Left colon (tissue), 2 donors: Measurements from ENCODE around the gene SDK1. TPM values are rescaled to one million over a fixed set of nuclear protein-coding genes. Genes with fewer than 3 reads are reported as not detected.

Experiments used
- ATAC-seq: fragments of 200-7000 bp; cut with Tn5 transposase; one replicate; pipeline ENCODE4 v1.9.1; 2020; ENCODE audit warnings: mild to moderate bottlenecking, moderate library complexity
- DNase-seq, 2 donors: peaks; one replicate each; pipeline ENCODE4 v3.0.0-alpha.2; 2020
- intact Hi-C, 2 donors: fragments of 100-400 bp; cut with DNase I in 1 of 2; cut with micrococcal nuclease in 1 of 2; formaldehyde crosslinking; loops; one replicate each; pipeline versions ENCODE4 v1.11.2 to v1.14.0; 2022; cut with DNase I, micrococcal nuclease
- total RNA-seq, 2 donors: library from RNA; stranded (reverse); fragmentation: NEBNext Ultra II Directional; extraction: Animal tissue kit (Norgen Biotek cat#: 25700); gene quantifications; one replicate each; pipeline ENCODE4 v1.2.1, GENCODE V29; 2021
- donor health status: DM: no; HTN: no; CAD: no.
- donor health status: DM: yes; HTN: yes; CAD: no.

SDK1 gene
- total RNA-seq, 2 donors from 2014 or later: 3.4 to 5.8 TPM

DNA sequence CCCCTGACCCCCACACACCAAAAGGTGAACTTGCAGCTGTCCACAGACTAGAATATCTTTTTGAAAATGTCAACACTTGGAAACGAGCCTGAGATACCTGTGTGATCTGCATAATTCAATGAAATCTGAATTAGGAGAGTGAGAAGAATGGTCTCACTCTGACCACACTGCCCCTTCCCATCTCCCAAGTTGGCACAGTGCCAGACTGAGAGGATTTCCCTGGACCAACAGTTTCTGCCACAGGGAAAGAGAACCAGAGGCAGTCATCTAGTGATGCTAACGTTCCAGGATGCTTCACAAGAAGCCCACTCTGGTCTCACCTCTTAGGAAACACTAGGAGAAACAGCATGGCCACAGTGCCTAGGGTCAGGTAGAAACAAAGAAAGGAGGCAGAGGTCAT lies 479.0 kb downstream of the SDK1 start:
- intact Hi-C loops: no loop called here
- DNase-seq (no peak), ATAC-seq (no peak)

DNA sequence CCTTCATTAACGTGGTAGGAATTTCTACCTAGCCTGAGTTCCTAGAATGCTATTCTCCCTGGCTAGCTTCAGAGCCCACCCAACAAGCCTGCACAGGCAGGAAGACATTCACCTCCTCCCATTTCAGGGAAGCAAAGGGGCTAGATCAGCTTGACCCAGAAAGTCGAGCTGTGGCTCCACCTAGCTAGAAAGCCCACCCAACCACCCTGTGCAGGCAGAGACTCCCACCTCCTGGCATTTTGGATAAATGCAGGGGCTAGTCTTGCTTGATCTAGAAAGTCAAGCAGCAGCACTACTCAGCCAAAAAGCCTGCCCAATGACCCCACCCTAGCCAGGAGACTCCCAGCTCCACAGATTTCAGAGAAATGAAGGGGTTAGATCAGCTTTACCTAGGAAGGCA lies 479.5 kb downstream of the SDK1 start:
- DNase-seq (no peak), ATAC-seq (no peak)
- intact Hi-C loops: no loop called here

DNA sequence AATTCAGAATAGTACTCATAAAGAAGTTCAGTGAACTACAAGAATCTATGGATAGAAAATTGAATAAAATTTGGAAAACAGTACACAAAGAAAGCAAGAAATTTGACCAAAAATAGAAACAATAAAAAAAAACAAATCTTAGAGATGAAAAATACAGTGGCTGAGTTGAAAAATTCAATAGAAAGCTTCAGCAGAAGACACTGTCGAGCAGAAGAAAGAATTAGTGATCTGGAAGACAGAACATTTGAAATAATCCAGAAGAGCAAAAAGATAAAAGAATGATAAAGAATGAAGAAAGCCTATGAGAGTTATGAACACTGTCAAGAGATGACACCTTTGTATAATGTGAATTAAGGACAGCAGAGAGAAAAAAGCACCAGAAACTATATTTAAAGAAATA lies 480.6 kb downstream of the SDK1 start:
- intact Hi-C loops: no loop called here

GRCh38 chr7:3787717-3788264 lies 486.7 kb downstream of the SDK1 start:
- DNase-seq: peak in 1 of 2 donors; percentile 6
- ATAC-seq: no peak
- intact Hi-C loops: no loop called here

More for the DNA sequence above, 480.6 kb downstream of the SDK1 start:
- DNase-seq (no peak), ATAC-seq (no peak)

GRCh38 chr7:3790803-3791202 lies 489.8 kb downstream of the SDK1 start:
- intact Hi-C loops: no loop called here
- no peak for ATAC-seq
- DNase-seq: no peak

GRCh38 chr7:3791327-3791726 lies 490.3 kb downstream of the SDK1 start:
- DNase-seq (no peak), ATAC-seq (no peak)
- intact Hi-C loops: no loop called here

GRCh38 chr7:3795141-3795540 lies 494.1 kb downstream of the SDK1 start:
- DNase-seq: no peak
- intact Hi-C loops: no loop called here
- ATAC-seq: no peak

GRCh38 chr7:3795781-3796180 lies 494.7 kb downstream of the SDK1 start:
- intact Hi-C loops: no loop called here
- no peak for DNase-seq
- no peak for ATAC-seq

- ATAC-seq (no peak), DNase-seq (no peak)
- intact Hi-C loops: no loop called here
Observed at GRCh38 chr7:3805151-3805550, 504.1 kb downstream of the SDK1 start.

- ATAC-seq (no peak), DNase-seq (no peak)
- intact Hi-C loops: no loop called here
Observed at GRCh38 chr7:3806516-3806915, 505.5 kb downstream of the SDK1 start.

DNA sequence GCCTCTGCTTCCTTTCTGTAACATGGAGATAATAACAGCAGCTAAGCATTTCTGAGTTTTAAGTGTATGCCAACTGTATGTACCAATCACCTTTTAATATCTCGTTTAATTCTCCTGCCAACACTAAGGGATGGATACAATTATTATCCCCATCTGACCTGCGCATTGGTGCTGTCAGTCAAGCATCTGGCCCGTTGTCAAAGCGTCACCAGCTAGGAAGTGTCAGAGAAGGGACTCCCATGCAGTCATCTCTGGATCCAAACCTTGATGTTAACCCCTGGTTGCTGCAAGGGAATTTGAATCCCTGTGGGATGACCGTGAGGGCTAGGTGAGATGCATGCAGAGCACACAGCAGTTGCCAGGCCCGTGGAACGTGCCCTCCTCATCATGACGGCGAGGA lies 506.8 kb downstream of the SDK1 start:
- ATAC-seq: no peak
- no peak for DNase-seq
- intact Hi-C loops: no loop called here

- ATAC-seq: peak; percentile 85
- DNase-seq: no peak
Observed at GRCh38 chr7:3821488-3821887, 520.4 kb downstream of the SDK1 start.

GRCh38 chr7:3825491-3825890 lies 524.4 kb downstream of the SDK1 start:
- intact Hi-C loops: no loop called here
- ATAC-seq: no peak
- DNase-seq: no peak

More at GRCh38 chr7:3821488-3821887, 520.4 kb downstream of the SDK1 start:
- intact Hi-C loops: no loop called here

- intact Hi-C loops: no loop called here
- peak; percentile 88 for ATAC-seq
Observed at GRCh38 chr7:3832199-3832598, 531.1 kb downstream of the SDK1 start.

DNA sequence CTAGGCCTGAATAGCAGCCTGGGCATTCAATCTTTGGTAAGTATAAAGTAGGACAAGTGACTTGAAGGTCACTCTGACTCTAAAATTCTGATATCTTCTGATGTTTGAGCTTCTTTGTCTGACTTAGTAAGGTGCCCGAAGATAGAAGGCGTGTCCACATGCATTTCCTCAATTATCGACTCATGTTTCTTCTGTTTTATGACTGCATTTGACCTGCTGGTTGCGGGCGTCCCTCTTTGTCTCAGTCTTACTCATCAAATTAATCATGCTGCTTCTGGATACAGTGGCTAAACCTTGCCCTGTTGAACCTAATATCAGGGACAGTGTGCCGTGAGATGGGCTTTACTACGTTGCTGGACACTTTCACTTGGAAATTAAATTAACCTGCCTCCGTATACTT lies 534.1 kb downstream of the SDK1 start:
- peak; percentile 87 for ATAC-seq
- intact Hi-C loops: no loop called here
- DNase-seq: peak; percentile 36 to 51

More at GRCh38 chr7:3832199-3832598, 531.1 kb downstream of the SDK1 start:
- DNase-seq: no peak

- intact Hi-C loops: no loop called here
- DNase-seq: no peak
- no peak for ATAC-seq
Observed at GRCh38 chr7:3836855-3837254, 535.8 kb downstream of the SDK1 start.

- no peak for DNase-seq
- intact Hi-C loops: no loop called here
- ATAC-seq: no peak
Observed at GRCh38 chr7:3844540-3845151, 543.6 kb downstream of the SDK1 start.

- no peak for ATAC-seq
- DNase-seq: no peak
- intact Hi-C loops: no loop called here
Observed at GRCh38 chr7:3846738-3847137, 545.7 kb downstream of the SDK1 start.

GRCh38 chr7:3847336-3847735 lies 546.3 kb downstream of the SDK1 start:
- ATAC-seq (no peak), DNase-seq (no peak)
- intact Hi-C loops: no loop called here

DNA sequence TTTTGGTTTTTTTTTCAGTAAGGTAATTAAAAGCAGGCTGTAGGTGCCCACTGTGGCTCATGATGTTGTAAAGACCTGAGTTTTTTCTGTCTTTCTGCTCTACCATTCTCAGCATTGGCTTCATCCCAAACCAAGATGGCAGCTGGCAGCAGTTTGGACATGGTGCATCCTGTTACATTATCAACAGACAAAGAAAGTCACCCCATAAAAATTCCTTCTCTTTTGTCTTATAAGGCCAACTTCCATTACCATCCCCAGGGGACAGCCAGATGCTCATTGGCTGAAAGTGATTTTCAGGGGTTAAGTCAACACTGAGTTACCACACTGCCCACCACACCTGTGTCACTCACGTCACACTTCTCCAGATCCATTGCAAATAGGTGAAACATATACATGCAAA lies 558.4 kb downstream of the SDK1 start:
- intact Hi-C loops: no loop called here
- no peak for DNase-seq
- ATAC-seq: no peak

DNA sequence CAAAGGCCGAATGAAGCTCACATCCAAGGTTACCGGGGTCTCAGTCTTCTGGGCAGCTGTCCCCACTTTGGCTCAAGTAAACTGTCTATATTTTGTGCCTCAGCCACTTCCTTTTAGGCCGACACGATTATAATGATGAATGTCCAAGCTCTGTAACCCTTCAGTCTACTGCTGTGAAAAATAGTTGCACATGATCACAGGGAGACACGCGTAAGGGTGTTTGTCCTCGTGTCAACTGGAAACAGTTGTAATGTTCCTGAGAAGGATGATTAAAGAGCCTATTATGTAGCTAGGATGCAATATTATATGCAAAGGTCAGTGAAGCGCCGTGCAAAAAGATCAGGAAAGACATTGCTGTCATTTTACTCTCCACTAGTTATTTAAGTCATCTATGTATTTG lies 559.9 kb downstream of the SDK1 start:
- intact Hi-C loops: no loop called here
- DNase-seq (no peak), ATAC-seq (no peak)
